ENCODE measurements around the gene OTULIN.

Gene OTULIN

DNA sequence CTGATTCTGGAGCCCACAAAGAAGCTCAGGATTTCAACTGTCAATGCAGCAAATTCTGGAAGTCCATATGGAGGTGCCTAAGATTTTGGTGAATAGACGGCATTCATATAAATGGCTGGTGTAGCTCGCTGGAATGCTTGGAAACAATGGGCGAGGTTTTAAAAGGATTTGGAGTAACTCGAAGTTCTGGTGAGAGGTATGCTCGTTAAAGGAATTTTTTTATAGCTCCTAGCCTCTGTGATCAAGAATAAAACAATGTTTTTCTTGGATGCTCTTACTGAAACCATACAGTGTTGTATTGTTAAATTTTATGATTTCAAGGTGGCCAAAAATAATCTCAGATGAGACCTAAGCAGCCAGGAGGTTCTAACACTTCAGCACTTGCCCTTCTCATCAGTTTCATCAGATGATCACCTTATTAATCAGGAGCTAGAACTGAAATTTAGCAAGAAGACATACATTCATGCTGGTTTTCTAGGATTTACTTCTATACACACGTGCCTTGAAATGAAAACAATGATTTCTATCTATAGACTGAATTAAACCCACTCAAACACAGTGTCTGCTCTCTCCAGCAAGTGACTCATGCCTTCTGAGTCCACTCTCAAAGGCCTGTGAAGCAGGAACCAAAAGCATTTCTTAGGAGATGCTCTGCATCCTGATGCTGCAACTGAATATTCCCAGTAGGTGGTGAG, 79.2 kb downstream of the OTULIN start:
- ATAC-seq (no peak), DNase-seq (no peak)

DNA sequence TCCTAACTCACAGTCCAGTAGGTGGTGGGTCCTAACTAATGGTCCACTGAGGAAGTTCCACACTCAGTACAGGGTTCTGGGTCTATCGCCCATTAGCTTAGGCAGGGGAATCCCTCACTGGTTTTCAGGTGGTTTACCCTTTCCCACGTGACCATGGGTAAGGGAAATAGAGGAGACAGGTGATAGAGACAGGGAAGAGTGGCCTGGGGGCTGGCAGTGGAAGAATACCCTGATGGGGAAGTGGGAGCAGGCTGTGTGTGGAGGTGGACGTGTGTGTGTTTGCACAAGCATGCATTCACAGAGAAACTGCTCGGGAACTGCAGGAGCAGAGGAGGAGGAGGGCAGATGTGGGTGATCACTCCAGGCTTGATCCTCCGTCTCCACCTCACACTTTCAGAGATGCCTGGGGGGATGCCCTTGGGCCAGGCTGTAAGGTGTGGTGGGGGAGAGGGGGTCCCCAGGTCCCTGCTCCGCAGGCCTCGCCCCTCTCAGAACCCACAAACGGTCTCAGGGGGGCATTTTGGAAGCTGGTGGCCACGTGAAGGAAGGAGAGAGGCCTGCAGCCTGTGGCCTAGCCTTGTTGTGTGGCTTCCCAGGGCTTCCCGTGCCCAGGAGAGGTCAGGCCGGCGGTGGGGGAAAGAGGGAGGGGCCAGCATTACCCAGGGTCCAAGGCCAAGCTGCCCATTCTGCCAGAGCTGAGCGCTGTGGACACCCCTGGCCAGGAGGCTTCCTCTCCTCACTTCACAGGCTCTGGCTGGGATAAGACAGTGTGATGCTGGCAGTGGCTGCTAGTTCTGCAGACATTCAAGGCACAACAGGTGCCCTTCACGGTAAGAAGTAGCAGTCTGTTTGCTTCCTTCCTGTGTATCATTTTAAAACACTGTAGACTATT, 80.0 kb downstream of the OTULIN start:
- no peak for ATAC-seq
- DNase-seq, result no peak

DNA sequence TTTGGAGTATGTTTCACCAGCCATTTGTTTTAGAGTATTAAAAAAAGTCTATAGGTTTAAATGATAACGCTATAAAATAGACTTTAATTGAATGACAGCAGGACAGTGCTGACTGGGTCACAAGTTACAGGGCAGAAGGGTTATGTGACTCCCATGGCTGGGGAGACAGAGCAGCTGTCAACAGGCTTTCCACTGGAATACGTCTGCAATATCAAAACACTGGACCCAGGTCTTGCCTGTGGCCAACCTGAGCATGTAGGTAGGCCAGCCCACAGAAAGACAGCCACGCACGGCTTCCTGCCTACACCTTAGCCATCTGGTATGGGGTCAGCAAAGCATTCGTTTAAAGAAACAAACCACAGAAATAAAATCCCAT, 80.7 kb downstream of the OTULIN start:
- ATAC-seq (no peak), DNase-seq (no peak)

DNA sequence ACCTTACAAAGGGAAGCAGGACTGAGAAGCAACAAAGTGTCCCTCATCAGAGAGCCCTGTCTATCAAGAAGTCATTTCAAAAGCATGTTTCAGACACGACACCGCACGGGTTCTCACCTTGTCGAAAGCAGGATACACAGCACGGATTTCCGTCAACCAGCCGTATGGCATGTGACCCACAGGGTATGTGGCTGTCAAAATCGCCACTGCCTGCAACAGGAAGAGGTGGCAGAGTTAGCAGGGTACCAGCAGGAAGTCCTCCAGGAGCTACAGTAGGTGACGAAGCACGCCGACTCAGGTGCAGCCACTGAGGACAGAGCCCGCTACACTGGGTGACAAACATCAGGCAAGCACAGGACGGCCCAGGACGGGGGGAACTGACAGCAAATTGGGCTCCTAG, 81.2 kb downstream of the OTULIN start:
- peak; percentile 25 for ATAC-seq
- peak; percentile 15 for DNase-seq

DNA sequence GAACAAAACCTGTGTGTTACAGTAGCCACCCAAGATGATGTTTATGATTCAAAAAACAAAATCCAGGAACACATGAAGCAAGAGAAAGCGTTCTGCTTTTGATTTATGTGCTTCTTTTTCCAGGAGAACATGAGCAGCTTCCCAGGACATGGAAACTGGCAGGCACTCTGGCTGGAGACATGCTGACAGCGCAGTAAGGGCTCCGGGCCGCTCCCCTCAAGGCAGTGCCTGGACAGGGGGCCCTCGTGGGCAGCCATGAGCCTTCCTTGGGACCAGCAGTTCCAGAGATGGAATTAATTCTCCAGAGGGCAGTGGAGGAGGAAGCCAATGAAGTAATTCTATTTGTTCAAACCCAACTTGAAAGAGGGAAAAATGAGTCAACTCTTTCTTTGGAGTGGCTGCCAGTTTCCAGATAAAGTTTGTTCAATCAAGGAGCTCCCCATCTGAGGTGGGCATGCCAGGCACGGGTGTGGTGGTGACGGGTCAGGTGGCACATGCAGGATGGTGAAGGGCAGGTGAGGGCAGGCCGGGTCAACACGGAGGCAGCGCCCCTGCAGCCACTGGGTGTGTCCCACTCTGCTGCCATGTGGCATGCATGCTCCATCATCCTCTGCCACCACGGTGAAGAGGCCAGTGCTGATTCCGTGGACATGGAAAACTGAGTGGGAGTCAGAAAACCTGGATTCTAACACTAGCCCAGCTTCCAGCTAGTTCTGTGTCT, 83.8 kb downstream of the OTULIN start:
- no peak for DNase-seq
- ATAC-seq, result no peak
